Thyroid gland (tissue), 4 donors: ENCODE results near the gene IGF2BP3. TPM values are rescaled to one million over a fixed set of nuclear protein-coding genes. Genes with fewer than 3 reads are reported as not detected.

Experiments
- DNase-seq, 2 donors: peaks; one replicate each; pipeline ENCODE4 v3.0.0-alpha.2; 2019
- H3K27ac ChIP-seq, 3 donors: fragments of 200-600 bp; sonication (generic); 1 replicate in 2 of 3; 2 replicates in 1 of 3; pipeline ENCODE4 v1.5.1; 2016 to 2019; ENCODE audit warnings: mild to moderate bottlenecking in 1 of 3, moderate library complexity in 1 of 3
- H3K27me3 ChIP-seq: fragments of 200-600 bp; sonication (generic); one replicate; pipeline ENCODE4 v1.5.1; 2019
- H3K36me3 ChIP-seq, 2 donors: fragments of 200-600 bp; sonication (generic); one replicate each; pipeline ENCODE4 v1.5.1; 2016 to 2019
- H3K4me1 ChIP-seq, 2 donors: fragments of 200-600 bp; sonication (generic); one replicate each; pipeline ENCODE4 v1.5.1; 2017 to 2019
- H3K4me3 ChIP-seq, 3 donors: fragments of 200-600 bp; sonication (generic); replicated peaks in 1 of 3; 1 replicate in 2 of 3; 2 replicates in 1 of 3; pipeline ENCODE4 v1.5.1; 2016; ENCODE audit warnings: mild to moderate bottlenecking in 1 of 3
- H3K9me3 ChIP-seq: fragments of 200-600 bp; sonication (generic); one replicate; pipeline ENCODE4 v1.5.1; 2017
- CTCF ChIP-seq, 6 experiments: fragments of 200-600 bp in 3 of 6; fragments of 450-650 bp in 3 of 6; sonication (generic) in 3 of 6; IDR thresholded peaks; one replicate each; pipeline ENCODE4 v1.5.1; 2016 to 2019; ENCODE audit warnings: antibody characterized with exemption in 6 of 6, mild to moderate bottlenecking in 2 of 6, inconsistent platforms in 1 of 6, moderate library complexity in 1 of 6
- POLR2A ChIP-seq, 2 donors: fragments of 450-650 bp; IDR thresholded peaks; one replicate each; pipeline ENCODE4 v1.6.1; 2017; ENCODE audit warnings: antibody characterized with exemption in 2 of 2, mild to moderate bottlenecking in 2 of 2, moderate library complexity in 1 of 2
- WGBS, 2 donors: methylation state at CpG; one replicate each; pipeline ENCODE4 v1.1.5; 2017; 5-methylcytosine and 5-hydroxymethylcytosine counted together
- intact Hi-C: fragments of 100-400 bp; cut with DNase I; formaldehyde crosslinking; loops from one replicate; pipeline ENCODE4 v1.15.1; 2023
- total RNA-seq, 4 donors: library from RNA; depleted of rRNA; stranded (reverse); fragments of >200 nt; gene quantifications; one replicate each; pipeline ENCODE4 v1.2.3, GENCODE V29; 2016

Gene IGF2BP3
- total RNA-seq, 4 donors from 2014 or later = 0.67 to 5.2 (median 3.4) TPM

DNA sequence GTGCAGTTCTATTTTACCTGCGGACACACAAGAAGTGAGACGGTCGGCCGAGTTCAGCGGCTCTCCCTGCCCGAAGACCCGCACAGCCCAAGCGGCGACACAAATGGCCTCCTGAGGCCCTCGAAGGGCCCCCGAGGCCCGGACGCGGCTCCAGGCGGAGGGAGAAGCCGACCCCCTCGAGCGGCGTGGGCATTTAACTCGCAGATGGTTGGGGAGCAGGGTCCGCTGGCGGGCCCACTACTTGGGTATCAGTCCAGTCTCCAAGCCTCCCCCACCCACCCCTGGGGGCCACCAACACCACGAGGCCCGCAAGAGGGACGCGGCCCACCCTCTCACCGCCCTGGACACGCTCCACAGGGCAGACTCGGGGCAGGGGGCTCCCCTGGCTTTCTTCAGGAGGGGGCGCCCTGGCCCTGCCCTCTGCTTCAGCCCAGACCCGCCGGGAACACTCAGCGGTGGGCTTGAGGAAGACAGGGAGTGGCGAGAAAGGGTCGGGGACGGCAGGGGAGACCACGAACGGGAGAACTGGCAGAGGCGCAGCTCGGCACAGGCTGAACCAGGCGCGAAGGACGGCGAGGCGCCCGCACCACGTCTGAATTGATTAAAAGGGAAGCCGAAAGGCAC, 1.7 kb downstream of the IGF2BP3 start:
- peak overlapping the region in 1 of 3 donors; percentile 19 for H3K4me3 ChIP-seq
- intact Hi-C loops = no loop called here
- H3K27ac ChIP-seq = no peak overlapping the region
- no peaks in the 10 kb centered on the region for H3K9me3 ChIP-seq
- 4% methylated on average over 31 to 33 of the region's 48 CpGs for WGBS, 2 donors
- no peaks in the 10 kb centered on the region for H3K36me3 ChIP-seq
- TF ChIP-seq POLR2A (IDR thresholded peaks at IDR 0.05) (no peak), CTCF (IDR thresholded peaks at IDR 0.05) (no peak)
- H3K4me1 ChIP-seq = peaks cover 18 to 36% of the 10 kb centered on the region in 2 donors
- peaks cover 75% of the 10 kb centered on the region for H3K27me3 ChIP-seq
- DNase-seq = no peak

- TF ChIP-seq POLR2A (IDR thresholded peaks at IDR 0.05) (no peak), CTCF (IDR thresholded peaks at IDR 0.05) (no peak)
- DNase-seq = no peak
- no peaks in the 10 kb centered on the region for H3K36me3 ChIP-seq
- peaks cover 18 to 36% of the 10 kb centered on the region in 2 donors for H3K4me1 ChIP-seq
- no peak overlapping the region for H3K27ac ChIP-seq
- no peaks in the 10 kb centered on the region for H3K9me3 ChIP-seq
- WGBS, 2 donors = 7% methylated on average over 24 to 28 of the region's 32 CpGs
- peaks cover 68% of the 10 kb centered on the region for H3K27me3 ChIP-seq
- no peak overlapping the region for H3K4me3 ChIP-seq
- intact Hi-C loops = no loop called here
Measured at GRCh38 chr7:23467806-23468525, 2.3 kb downstream of the IGF2BP3 start.

DNA sequence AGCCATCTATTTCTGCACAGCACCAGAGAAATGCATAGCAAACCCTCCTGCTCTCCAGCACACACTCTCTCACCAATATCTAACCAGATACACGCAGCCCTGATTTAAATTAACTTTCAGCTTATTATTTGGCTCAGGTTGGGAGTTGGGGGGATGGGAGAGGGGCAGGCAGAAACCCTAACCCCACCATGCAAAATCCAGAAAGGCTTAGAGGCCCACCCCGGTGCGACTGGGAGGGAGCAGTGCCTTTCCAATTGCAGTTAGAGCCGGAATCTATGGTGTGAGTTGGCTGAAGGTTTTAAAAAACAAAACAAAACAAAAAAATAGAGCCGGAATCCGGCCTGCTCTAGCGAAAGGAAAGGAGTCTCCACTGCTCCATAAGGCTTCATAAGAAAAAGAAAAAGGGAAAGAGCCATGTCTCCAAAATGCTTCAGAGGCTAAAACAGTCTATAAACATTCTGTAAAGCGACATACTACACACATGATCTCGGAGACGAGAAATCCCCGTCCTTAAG, 2.9 kb downstream of the IGF2BP3 start:
- TF ChIP-seq POLR2A (IDR thresholded peaks at IDR 0.05) (no peak), CTCF (IDR thresholded peaks at IDR 0.05) (no peak)
- Histone ChIP-seq H3K36me3 (no peaks in the 10 kb centered on the region), H3K27ac (no peak overlapping the region), H3K27me3 (peaks cover 62% of the 10 kb centered on the region), H3K4me3 (no peak overlapping the region), H3K4me1 (peaks cover 18 to 36% of the 10 kb centered on the region in 2 donors), H3K9me3 (no peaks in the 10 kb centered on the region)
- WGBS, 2 donors = 25 to 36% methylated on average over 11 of the region's 11 CpGs
- no peak for DNase-seq
- intact Hi-C loops = no loop called here

- peaks cover 0 to 2% of the 10 kb centered on the region in 2 donors for H3K4me1 ChIP-seq
- whole genome bisulfite sequencing, 2 donors = 44 to 46% methylated on average over 2 of the region's 2 CpGs
- peaks cover 17% of the 10 kb centered on the region for H3K27me3 ChIP-seq
- H3K9me3 ChIP-seq = no peaks in the 10 kb centered on the region
- TF ChIP-seq CTCF (IDR thresholded peaks at IDR 0.05) (peak in 4 of 6 experiments; percentile 46 to 62 (median 58)), POLR2A (IDR thresholded peaks at IDR 0.05) (no peak)
- intact Hi-C loops = loop anchor here (5.0 kb wide), 1 partner anchor 186 kb away; no protein-coding TSS in a partner anchor
- H3K27ac ChIP-seq = no peak overlapping the region
- no peaks in the 10 kb centered on the region for H3K36me3 ChIP-seq
- DNase-seq = peak; percentile 26 to 35
- no peak overlapping the region for H3K4me3 ChIP-seq
Measured at GRCh38 chr7:23462846-23463245, 7.4 kb downstream of the IGF2BP3 start.

- H3K27me3 ChIP-seq = no peaks in the 10 kb centered on the region
- 86 to 87% methylated on average over 3 of the region's 3 CpGs for WGBS, 2 donors
- H3K4me3 ChIP-seq = no peak overlapping the region
Measured at GRCh38 chr7:23458044-23458443, 12.2 kb downstream of the IGF2BP3 start.

More at GRCh38 chr7:23458044-23458443, 12.2 kb downstream of the IGF2BP3 start:
- intact Hi-C loops = no loop called here
- TF ChIP-seq POLR2A (IDR thresholded peaks at IDR 0.05) (no peak), CTCF (IDR thresholded peaks at IDR 0.05) (no peak)
- H3K4me1 ChIP-seq = no peaks in the 10 kb centered on the region
- H3K36me3 ChIP-seq = no peaks in the 10 kb centered on the region
- H3K27ac ChIP-seq = no peak overlapping the region
- no peak for DNase-seq
- H3K9me3 ChIP-seq = no peaks in the 10 kb centered on the region
